Activated CD4-positive, alpha-beta T cell treated with anti-CD3 and anti-CD28 coated beads for 36 hours (primary cell): ENCODE measurements around the gene HOMER3. TPM values are rescaled to one million over a fixed set of nuclear protein-coding genes. Genes with fewer than 3 reads are reported as not detected.

Experiments
- ATAC-seq: fragments of 200-7000 bp; cut with Tn5 transposase; one replicate; pipeline ENCODE4 v1.10.0; 2021; ENCODE audit warnings: mild to moderate bottlenecking, moderate library complexity
- CTCF ChIA-PET: fragments of 350-600 bp; sonication (Branson Sonifier 250); formaldehyde crosslinking; loops from one replicate; lab custom pipeline; 2021; ENCODE audit warnings: antibody characterized with exemption; lab: Charles Lee
- POLR2A ChIA-PET: fragments of 350-600 bp; sonication (Branson Sonifier 250); formaldehyde crosslinking; loops from one replicate; lab custom pipeline; 2021; ENCODE audit warnings: antibody characterized with exemption, inconsistent platforms; lab: Charles Lee
- DNase-seq: peaks from one replicate; pipeline ENCODE4 v3.0.0-alpha.2; 2020
- H3K27ac Mint-ChIP-seq: one replicate; pipeline ENCODE4 v1.8.0; 2021; ENCODE audit warnings: mixed read lengths
- H3K27me3 Mint-ChIP-seq: one replicate; pipeline ENCODE4 v1.8.0; 2021; ENCODE audit warnings: mixed read lengths
- H3K36me3 Mint-ChIP-seq: one replicate; pipeline ENCODE4 v1.8.0; 2021; ENCODE audit warnings: low read depth, mixed read lengths
- H3K4me1 Mint-ChIP-seq: one replicate; pipeline ENCODE4 v1.8.0; 2021; ENCODE audit warnings: mixed read lengths
- H3K4me3 Mint-ChIP-seq: one replicate; pipeline ENCODE4 v1.8.0; 2021; ENCODE audit warnings: mild to moderate bottlenecking, moderate library complexity, mixed read lengths
- H3K9me3 Mint-ChIP-seq: one replicate; pipeline ENCODE4 v1.8.0; 2021; ENCODE audit warnings: low read depth, mixed read lengths
- intact Hi-C, 2 experiments: fragments of 100-400 bp; cut with DNase I in 1 of 2; cut with micrococcal nuclease in 1 of 2; formaldehyde crosslinking; loops; one replicate each; pipeline versions ENCODE4 v1.14.2 to v1.15.1; 2022 to 2024; cut with DNase I, micrococcal nuclease
- total RNA-seq, 2 experiments: library from RNA; stranded (reverse); gene quantifications; one replicate each; pipeline ENCODE4 v1.2.3, GENCODE V29; 2021

The HOMER3 gene
- total RNA-seq, 2 experiments from 2014 or later = 0.46 to 0.62 TPM

DNA sequence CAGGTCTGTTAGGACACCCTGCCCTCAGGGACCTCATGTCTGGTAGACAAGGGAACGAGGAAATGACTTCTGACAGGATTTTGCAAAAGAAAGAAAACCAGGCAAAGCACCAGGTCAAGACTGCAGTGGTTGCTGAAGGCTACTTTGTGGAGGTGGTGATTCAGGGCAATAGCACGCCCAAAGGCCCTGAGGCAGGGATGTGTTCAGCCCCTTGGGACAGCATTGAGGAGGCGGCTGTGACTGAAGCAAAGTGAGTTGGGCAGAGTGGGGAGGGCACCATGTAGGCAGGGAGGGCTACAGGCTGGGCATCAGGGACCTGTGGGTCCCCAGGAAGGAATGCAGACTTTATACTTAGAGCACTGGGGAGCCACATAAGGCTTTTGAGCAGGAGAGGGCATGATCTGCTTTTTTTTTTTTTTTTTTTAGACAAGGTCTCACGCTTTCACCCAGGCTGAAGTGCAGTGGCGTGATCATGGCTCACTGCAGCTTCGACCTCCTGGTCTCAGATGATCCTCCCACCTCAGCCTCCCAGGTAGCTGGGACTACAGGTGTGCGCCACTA, 10.8 kb upstream of the HOMER3 start:
- H3K4me1 Mint-ChIP-seq = no peaks in the 10 kb centered on the region
- POLR2A ChIA-PET = no interaction called here
- no peaks in the 10 kb centered on the region for H3K36me3 Mint-ChIP-seq
- no peaks in the 10 kb centered on the region for H3K27me3 Mint-ChIP-seq
- no peak for ATAC-seq
- no peak for DNase-seq
- intact Hi-C loops = no loop called here
- H3K9me3 Mint-ChIP-seq = no peaks in the 10 kb centered on the region
- CTCF ChIA-PET = no interaction called here
- H3K27ac Mint-ChIP-seq = no peak overlapping the region
- no peak overlapping the region for H3K4me3 Mint-ChIP-seq

DNA sequence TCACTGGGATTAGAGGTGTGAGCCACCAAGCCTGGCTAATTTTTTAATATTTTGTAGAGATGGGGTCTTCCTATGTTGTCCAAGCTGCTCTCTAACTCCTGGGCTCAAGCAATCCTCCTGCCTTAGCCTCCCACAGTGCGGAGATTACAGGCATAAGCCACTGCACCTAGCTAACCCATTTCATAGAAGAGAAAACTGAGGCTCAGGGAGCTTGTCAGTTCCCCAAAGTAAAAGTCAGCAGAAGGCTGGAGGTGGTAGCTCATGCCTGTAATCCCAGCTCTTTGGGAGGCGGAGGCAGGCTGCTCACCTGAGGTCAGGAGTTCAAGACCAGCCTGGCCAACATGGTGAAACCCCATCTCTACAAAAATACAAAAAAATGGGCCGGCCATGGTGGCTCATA, 8.8 kb upstream of the HOMER3 start:
- ChIA-PET POLR2A (no interaction called here), CTCF (no interaction called here)

DNA sequence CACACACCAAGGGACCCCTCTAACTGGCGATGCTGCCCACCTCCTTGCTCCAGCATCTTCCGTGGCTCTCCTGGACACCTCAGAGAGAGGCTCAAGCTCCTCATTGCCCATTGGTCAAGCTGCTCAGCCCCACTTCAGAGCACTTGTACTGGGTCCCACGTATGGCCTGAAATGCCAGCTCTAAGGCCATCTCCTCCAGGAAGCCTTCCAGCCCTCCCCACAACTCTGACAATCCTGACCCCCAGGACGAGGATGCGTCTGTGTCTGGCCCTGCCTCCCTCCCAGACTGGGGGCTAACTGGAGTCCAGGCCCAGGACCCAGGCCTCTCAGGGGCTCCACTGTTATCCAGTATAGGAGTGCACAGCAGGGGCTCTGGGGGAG, 7.9 kb upstream of the HOMER3 start:
- H3K36me3 Mint-ChIP-seq = no peaks in the 10 kb centered on the region
- H3K9me3 Mint-ChIP-seq = no peaks in the 10 kb centered on the region
- POLR2A ChIA-PET = no interaction called here
- ATAC-seq = no peak
- no peak overlapping the region for H3K4me3 Mint-ChIP-seq
- H3K27ac Mint-ChIP-seq = no peak overlapping the region
- H3K27me3 Mint-ChIP-seq = peaks cover 3% of the 10 kb centered on the region
- no peaks in the 10 kb centered on the region for H3K4me1 Mint-ChIP-seq
- DNase-seq = no peak
- intact Hi-C loops = no loop called here
- CTCF ChIA-PET = no interaction called here

More for the DNA sequence above, 8.8 kb upstream of the HOMER3 start:
- intact Hi-C loops = no loop called here
- Mint-ChIP-seq H3K27me3 (peaks cover 3% of the 10 kb centered on the region), H3K36me3 (no peaks in the 10 kb centered on the region), H3K9me3 (no peaks in the 10 kb centered on the region), H3K27ac (no peak overlapping the region), H3K4me3 (no peak overlapping the region), H3K4me1 (no peaks in the 10 kb centered on the region)
- no peak for ATAC-seq
- no peak for DNase-seq

DNA sequence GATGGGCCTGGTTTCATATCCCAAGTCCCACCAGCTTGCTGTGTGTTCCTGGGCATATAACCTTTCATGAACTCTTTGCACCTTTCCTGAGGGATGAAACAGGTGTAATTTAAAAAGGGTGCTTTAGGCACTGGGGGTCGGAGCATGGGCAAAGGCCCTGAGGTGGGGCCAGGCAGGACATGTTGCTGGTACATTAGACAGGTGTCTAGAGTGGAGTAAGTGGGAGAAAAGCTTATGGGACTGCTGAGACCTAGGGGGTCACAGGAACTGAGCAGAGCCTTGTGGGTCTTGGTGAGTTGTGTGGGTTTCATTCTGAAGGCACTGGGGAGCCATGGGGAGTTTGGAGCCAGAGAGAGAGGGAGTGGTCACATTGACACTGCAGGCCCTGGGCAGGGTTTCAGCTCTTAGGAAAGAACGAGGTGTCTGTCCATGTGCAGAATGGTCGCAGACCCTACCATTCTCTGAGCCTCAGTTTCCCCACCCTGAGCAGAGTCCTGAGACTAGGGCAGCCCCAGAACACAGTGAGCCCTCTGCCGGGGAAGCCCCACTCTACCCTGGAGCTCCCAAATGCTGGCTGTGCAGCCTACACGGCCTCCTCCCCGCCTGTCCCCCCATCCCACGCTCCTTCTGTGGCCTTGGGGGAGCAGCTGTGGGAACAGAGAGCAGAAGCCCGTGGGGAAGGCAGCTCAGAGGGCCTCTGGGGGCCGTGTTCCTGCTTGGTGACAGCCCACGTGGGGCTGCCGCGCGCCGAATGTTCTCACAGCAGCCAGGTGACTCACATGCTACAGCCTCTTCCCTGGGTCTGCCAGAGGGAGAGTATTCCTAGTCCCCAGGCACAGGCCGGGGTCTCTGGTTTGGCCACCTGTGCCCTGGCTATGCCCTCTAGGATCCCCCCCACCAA, 7.3 kb upstream of the HOMER3 start:
- DNase-seq = no peak
- H3K9me3 Mint-ChIP-seq = no peaks in the 10 kb centered on the region
- no peak overlapping the region for H3K27ac Mint-ChIP-seq
- H3K36me3 Mint-ChIP-seq = no peaks in the 10 kb centered on the region
- H3K4me1 Mint-ChIP-seq = no peaks in the 10 kb centered on the region
- intact Hi-C loops = no loop called here
- H3K27me3 Mint-ChIP-seq = peaks cover 3% of the 10 kb centered on the region
- no peak overlapping the region for H3K4me3 Mint-ChIP-seq
- no peak for ATAC-seq
- ChIA-PET POLR2A (no interaction called here), CTCF (no interaction called here)

DNA sequence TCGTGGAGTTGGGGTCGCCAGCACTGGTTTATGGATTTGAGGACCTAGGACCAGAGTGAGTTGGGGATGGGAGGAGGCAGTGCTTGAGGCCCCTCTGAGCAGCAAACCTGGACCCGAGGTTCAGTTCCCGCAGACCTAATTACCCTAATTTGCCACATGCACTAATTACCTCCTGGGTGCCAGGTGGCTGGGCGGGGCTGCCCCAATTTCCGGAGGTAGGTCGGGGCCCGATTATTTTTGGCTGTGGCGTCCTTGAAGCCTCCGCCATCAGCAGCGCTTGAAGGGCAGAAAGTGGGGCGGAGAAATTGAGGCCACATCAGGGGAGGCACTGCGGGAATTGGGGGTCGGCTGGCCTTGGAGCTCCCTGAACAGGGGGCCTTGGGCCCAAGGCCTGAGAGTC, 5.9 kb upstream of the HOMER3 start:
- intact Hi-C loops = no loop called here
- ATAC-seq (no peak), DNase-seq (no peak)
- Mint-ChIP-seq H3K36me3 (no peaks in the 10 kb centered on the region), H3K27me3 (peaks cover 10% of the 10 kb centered on the region), H3K9me3 (no peaks in the 10 kb centered on the region), H3K4me1 (no peaks in the 10 kb centered on the region), H3K27ac (no peak overlapping the region), H3K4me3 (no peak overlapping the region)
- CTCF ChIA-PET = interaction anchor here (1.1 kb wide), 1 partner anchor 111 kb away, joined by 3 read pairs; no protein-coding TSS in a partner anchor
- POLR2A ChIA-PET = no interaction called here

DNA sequence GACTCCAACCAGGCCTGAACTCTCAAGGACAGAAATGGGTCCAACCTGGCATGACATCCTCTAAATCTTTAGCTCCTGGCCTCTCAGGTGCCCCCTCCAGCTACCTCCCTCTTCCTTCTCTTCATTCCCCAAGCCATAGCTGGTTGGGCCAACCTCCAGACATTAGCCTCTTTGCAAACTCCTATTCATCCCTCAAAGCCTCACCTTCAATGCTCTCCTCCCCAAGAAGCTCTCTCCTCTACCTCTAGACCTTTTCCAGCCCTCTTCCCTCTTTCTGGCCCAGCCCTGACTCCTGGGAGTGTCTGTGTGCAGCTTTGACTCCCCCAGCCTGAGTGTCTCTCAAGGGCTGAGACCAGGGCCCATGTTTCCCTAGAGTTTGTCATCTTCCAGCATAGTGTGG, 5.3 kb upstream of the HOMER3 start:
- Mint-ChIP-seq H3K4me1 (no peaks in the 10 kb centered on the region), H3K9me3 (no peaks in the 10 kb centered on the region), H3K36me3 (no peaks in the 10 kb centered on the region), H3K27ac (no peak overlapping the region), H3K27me3 (peaks cover 15% of the 10 kb centered on the region), H3K4me3 (no peak overlapping the region)
- intact Hi-C loops = no loop called here
- CTCF ChIA-PET = interaction anchor here (0.6 to 1.1 kb wide), 3 partner anchors 111 to 1497 kb away, joined by 3 to 4 read pairs (median 3); no protein-coding TSS in a partner anchor
- ATAC-seq = no peak
- POLR2A ChIA-PET = no interaction called here
- DNase-seq = no peak

DNA sequence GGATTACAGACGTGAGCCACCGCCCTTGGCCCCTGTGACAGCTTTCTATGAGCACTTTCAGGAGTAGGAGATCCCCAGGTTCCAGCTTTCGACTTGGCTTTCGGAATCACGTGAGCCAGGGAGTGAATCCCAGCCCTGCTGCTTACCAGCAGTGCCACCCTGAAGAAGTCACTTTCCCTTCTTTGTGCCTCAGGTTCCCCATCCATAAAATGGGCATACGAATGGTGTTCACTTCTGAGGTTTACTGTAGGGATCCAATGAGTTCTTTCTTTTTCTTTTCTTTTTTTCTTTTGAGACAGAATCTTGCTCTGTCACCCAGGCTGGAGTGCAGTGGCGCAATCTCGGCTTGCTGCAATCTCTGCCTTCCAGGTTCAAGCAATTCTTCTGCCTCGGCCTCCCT, 4.3 kb upstream of the HOMER3 start:
- ChIA-PET POLR2A (no interaction called here), CTCF (interaction anchor here (0.5 to 0.6 kb wide), 2 partner anchors 54 to 587 kb away, joined by 3 read pairs; no protein-coding TSS in a partner anchor)
- DNase-seq = no peak
- Mint-ChIP-seq H3K9me3 (no peaks in the 10 kb centered on the region), H3K4me3 (no peak overlapping the region), H3K27me3 (peaks cover 18% of the 10 kb centered on the region), H3K4me1 (peaks cover 3% of the 10 kb centered on the region), H3K27ac (no peak overlapping the region), H3K36me3 (no peaks in the 10 kb centered on the region)
- no peak for ATAC-seq
- intact Hi-C loops = no loop called here

DNA sequence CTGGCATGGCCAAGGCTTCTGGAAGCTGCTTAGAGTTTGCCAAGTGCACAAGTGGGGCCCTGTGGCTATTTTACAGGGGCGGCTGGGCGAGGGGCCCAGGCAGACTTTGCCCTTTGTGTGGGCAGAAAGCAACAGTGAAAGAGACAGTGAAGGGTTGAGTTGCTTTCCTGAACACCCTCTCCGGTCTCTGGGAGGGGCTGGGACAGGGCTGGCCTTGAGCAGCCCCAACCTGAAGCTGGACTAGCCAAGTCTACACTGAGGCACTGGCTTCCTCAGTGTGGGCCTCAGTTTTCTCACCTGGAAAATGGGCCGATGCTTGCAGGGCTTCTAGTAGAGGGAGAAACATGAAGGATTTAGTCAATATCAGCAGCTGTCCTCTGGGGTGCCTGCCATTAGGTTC, 2.4 kb upstream of the HOMER3 start:
- Mint-ChIP-seq H3K27me3 (peaks cover 28% of the 10 kb centered on the region), H3K4me3 (no peak overlapping the region), H3K36me3 (no peaks in the 10 kb centered on the region), H3K4me1 (peaks cover 6% of the 10 kb centered on the region), H3K27ac (no peak overlapping the region), H3K9me3 (no peaks in the 10 kb centered on the region)
- no peak for DNase-seq
- intact Hi-C loops = no loop called here
- CTCF ChIA-PET = no interaction called here
- POLR2A ChIA-PET = no interaction called here
- no peak for ATAC-seq

DNA sequence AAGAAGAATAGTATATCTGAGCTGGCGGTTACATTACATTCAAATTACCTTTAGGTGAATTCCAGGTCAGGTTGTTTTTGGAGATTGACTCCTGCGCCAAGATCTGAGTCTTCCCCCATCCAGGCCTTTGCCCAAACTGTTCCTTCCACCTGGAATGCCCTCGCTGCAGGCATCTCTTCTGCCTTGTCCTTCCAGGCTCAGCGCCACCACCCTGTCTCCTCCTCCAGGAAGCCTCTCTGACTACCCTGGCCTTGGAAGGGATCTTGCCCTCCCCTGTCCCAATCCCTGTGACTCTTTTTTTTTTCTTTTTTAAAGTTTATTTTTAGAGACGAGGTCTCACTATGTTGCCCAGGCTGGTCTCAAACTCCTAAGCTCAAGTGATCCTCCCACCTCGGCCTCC, 1.7 kb upstream of the HOMER3 start:
- Mint-ChIP-seq H3K4me1 (peaks cover 6% of the 10 kb centered on the region), H3K9me3 (no peaks in the 10 kb centered on the region), H3K36me3 (no peaks in the 10 kb centered on the region), H3K27ac (no peak overlapping the region), H3K27me3 (peaks cover 28% of the 10 kb centered on the region), H3K4me3 (no peak overlapping the region)
- intact Hi-C loops = no loop called here
- CTCF ChIA-PET = no interaction called here
- POLR2A ChIA-PET = no interaction called here
- no peak for ATAC-seq
- DNase-seq = no peak

DNA sequence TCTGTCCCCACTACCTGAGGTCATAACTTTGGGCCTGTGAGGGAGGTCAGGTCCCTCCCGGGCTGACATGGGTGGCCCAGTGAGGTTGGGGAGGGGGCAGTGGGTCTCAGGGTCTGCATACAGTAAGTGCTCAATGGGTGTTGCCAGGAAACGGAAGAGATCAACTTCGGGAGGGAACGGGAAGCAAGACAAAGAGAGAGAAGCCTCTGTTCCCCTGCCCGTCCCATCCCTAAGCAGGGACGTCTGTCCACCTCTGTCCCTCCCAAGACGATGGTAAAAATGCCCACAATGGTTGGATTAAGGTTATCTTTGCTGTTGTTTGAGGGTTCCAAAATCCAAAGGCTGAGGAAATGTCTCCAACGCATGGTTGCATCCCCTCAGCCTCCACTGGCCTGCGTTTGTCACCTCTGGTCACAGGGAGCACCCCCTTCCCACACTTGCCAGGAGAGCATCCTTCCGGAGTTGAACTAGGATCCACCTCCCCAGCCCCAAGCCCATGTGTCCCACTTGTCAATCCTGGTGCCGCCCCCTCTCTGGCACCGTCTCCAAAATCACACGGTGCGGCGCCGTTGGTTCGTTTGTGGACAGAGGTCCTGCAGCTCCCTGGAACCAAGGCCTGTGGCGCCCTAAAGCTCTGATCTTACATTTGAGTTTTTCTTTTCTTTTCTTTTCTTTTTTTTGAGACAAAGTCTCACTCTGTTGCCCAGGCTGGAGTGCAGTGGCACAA, 774 bp upstream of the HOMER3 start:
- Mint-ChIP-seq H3K27ac (no peak overlapping the region), H3K4me3 (no peak overlapping the region), H3K4me1 (peaks cover 6% of the 10 kb centered on the region), H3K9me3 (no peaks in the 10 kb centered on the region), H3K36me3 (no peaks in the 10 kb centered on the region), H3K27me3 (peaks cover 28% of the 10 kb centered on the region)
- ChIA-PET POLR2A (no interaction called here), CTCF (no interaction called here)
- ATAC-seq = no peak
- intact Hi-C loops = loop anchor here in 1 of 2 experiments (1.0 kb wide), 2 partner anchors 9 to 22 kb away; partner anchors contain the start of genes COPE and DDX49
- no peak for DNase-seq

DNA sequence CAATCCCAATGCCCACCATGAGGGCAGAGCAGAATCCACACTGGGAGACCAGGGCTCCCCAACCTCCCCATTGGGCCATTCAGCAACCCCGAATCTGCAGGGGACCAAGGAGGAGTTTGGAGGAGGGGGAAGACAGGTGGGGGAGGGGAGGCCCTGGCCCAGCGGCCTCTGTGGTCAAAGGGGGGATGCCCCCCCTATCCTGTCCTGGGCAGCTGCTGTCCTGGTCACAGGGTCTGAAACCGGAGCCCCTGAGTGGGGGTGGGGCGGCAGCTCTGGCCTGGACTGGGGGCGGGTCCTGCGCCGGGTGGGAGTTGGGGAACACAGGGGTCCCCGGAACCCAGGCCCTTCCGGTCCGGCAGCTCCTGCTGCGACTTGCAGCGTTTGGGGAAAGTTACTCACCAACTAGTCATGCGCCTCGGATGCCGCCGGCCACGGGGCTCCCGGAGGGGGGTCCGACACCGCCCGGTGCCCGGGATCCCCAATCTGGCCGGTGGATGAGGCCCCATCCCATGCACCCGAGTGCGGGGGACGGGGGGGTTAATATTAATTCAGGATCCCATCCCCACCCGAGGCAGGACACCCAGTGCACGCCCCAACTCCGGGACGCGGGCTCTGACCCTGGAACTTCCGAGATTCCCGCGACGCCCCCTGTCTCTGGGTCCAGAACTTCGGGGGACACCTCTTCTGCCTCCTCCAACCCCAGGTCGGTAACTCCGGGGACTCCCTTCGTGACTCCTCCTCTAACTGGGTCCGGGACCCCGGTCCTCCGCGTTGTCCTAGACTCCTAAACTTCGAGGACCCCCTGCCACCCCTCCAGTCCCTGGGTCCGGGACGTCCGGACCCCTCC, 872 bp downstream of the HOMER3 start:
- CTCF ChIA-PET = interaction anchor here (0.6 kb wide), 1 partner anchor 103 kb away, joined by 3 read pairs; no protein-coding TSS in a partner anchor
- H3K4me1 Mint-ChIP-seq = peaks cover 6% of the 10 kb centered on the region

More for the DNA sequence above, 872 bp downstream of the HOMER3 start:
- Mint-ChIP-seq H3K4me3 (peak overlapping the region; percentile 48), H3K36me3 (no peaks in the 10 kb centered on the region), H3K9me3 (no peaks in the 10 kb centered on the region), H3K27ac (no peak overlapping the region), H3K27me3 (peaks cover 25% of the 10 kb centered on the region)
- ATAC-seq (no peak), DNase-seq (peak; percentile 40)
- intact Hi-C loops = no loop called here
- POLR2A ChIA-PET = no interaction called here
